DOHH2 (cell line): ENCODE results near the gene ALG5.

Source experiments
- H3F3A ChIP-seq: fragments of 200-600 bp; sonication (generic), shearing (Covaris generic); 2 replicates; pipeline ENCODE4 v1.6.0; 2016; ENCODE audit warnings: antibody characterized with exemption, mild to moderate bottlenecking; ENCODE audit not compliant: control insufficient read depth, insufficient read depth
- H3K27ac ChIP-seq: fragments of 200-600 bp; sonication (generic); 2 replicates; pipeline ENCODE4 v1.5.1; 2014; ENCODE audit warnings: low read depth, mild to moderate bottlenecking, low read length, moderate library complexity
- H3K27me3 ChIP-seq: fragments of 200-600 bp; sonication (generic); 2 replicates; pipeline ENCODE4 v1.6.1; 2014; ENCODE audit warnings: mild to moderate bottlenecking, low read length, mixed read lengths; ENCODE audit not compliant: control insufficient read depth
- H3K36me3 ChIP-seq: fragments of 200-600 bp; sonication (generic); 2 replicates; pipeline ENCODE4 v1.6.1; 2014; ENCODE audit warnings: mild to moderate bottlenecking, low read length, moderate library complexity, mixed read lengths; ENCODE audit not compliant: control insufficient read depth
- H3K4me1 ChIP-seq: fragments of 200-600 bp; sonication (generic); 2 replicates; pipeline ENCODE4 v1.6.1; 2014; ENCODE audit warnings: mild to moderate bottlenecking, low read length, mixed read lengths; ENCODE audit not compliant: control insufficient read depth
- H3K4me2 ChIP-seq: fragments of 200-600 bp; sonication (generic); 2 replicates; pipeline ENCODE4 v1.6.0; 2014; ENCODE audit warnings: mild to moderate bottlenecking, low read length, moderate library complexity
- H3K4me3 ChIP-seq: fragments of 200-600 bp; sonication (generic); 2 replicates; pipeline ENCODE4 v1.5.1; 2014; ENCODE audit warnings: mild to moderate bottlenecking, low read length, mixed read lengths
- H3K79me2 ChIP-seq: fragments of 200-600 bp; sonication (generic); 2 replicates; pipeline ENCODE4 v1.6.1; 2014; ENCODE audit warnings: mild to moderate bottlenecking, low read length, mixed read lengths; ENCODE audit not compliant: control insufficient read depth
- H3K9me2 ChIP-seq: fragments of 200-600 bp; sonication (generic); replicated peaks from 2 replicates; pipeline ENCODE4 v1.6.1; 2014; ENCODE audit warnings: mild to moderate bottlenecking, low read length, mixed read lengths; ENCODE audit not compliant: control insufficient read depth
- H3K9me3 ChIP-seq: fragments of 200-600 bp; sonication (generic); 2 replicates; pipeline ENCODE4 v1.6.1; 2014; ENCODE audit warnings: antibody characterized with exemption, low read length, mixed read lengths; ENCODE audit not compliant: control insufficient read depth, insufficient read depth
- H4K20me1 ChIP-seq: fragments of 200-600 bp; sonication (generic); 2 replicates; pipeline ENCODE4 v1.6.0; 2014; ENCODE audit warnings: low read depth, mild to moderate bottlenecking, antibody characterized with exemption, low read length, moderate library complexity; ENCODE audit not compliant: control insufficient read depth, insufficient read depth
- CTCF ChIP-seq: fragments of 200-600 bp; sonication (generic); IDR thresholded peaks from one replicate; pipeline ENCODE4 v1.5.1; 2014; ENCODE audit warnings: antibody characterized with exemption, mild to moderate bottlenecking, low read depth, low read length; ENCODE audit not compliant: poor library complexity, severe bottlenecking
- EZH2phosphoT487 ChIP-seq: fragments of 200-600 bp; sonication (generic); IDR thresholded peaks from 2 replicates; pipeline ENCODE4 v1.6.1; 2017; ENCODE audit warnings: borderline replicate concordance, mild to moderate bottlenecking, antibody characterized with exemption, low read length, moderate library complexity, mixed read lengths

The ALG5 gene

GRCh38 chr13:36915106-36915505 is 84.0 kb downstream of the ALG5 start:
- Histone ChIP-seq H3K9me3 (no peaks in the 10 kb centered on the region), H3F3A (no peaks in the 10 kb centered on the region), H4K20me1 (no peaks in the 10 kb centered on the region), H3K27me3 (peaks cover 42% of the 10 kb centered on the region), H3K4me3 (no peak overlapping the region), H3K4me1 (peaks cover 4% of the 10 kb centered on the region), H3K4me2 (no peak overlapping the region), H3K79me2 (no peaks in the 10 kb centered on the region), H3K27ac (no peak overlapping the region), H3K36me3 (no peaks in the 10 kb centered on the region), H3K9me2 (no peaks in the 10 kb centered on the region)
- TF ChIP-seq EZH2phosphoT487 (no peak), CTCF (no peak)

DNA sequence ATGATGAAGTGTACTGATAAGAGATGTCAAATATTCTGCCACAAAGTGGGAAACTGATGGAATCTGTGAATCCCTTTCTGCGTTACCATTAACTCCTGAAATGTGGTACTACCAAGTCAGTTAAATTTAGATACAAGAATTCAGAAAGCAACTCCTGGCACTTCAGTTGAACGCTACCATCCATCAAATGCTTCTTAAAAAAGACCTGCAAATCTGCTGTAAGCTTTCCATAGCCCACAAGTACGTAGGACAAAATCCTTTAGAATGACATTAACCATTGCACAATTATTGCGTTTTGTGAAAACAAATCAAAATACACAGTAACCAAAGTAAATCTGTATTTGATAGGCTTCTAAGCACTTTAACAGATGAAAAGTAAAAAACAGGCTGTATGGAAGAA is 84.5 kb downstream of the ALG5 start:
- no peaks in the 10 kb centered on the region for H4K20me1 ChIP-seq
- H3F3A ChIP-seq, result no peaks in the 10 kb centered on the region
- H3K79me2 ChIP-seq, result no peaks in the 10 kb centered on the region
- H3K4me1 ChIP-seq, result peaks cover 4% of the 10 kb centered on the region
- peaks cover 42% of the 10 kb centered on the region for H3K27me3 ChIP-seq
- no peaks in the 10 kb centered on the region for H3K9me3 ChIP-seq
- H3K4me2 ChIP-seq, result no peak overlapping the region
- H3K4me3 ChIP-seq, result no peak overlapping the region
- TF ChIP-seq CTCF (no peak), EZH2phosphoT487 (no peak)
- no peaks in the 10 kb centered on the region for H3K9me2 ChIP-seq
- no peaks in the 10 kb centered on the region for H3K36me3 ChIP-seq
- no peak overlapping the region for H3K27ac ChIP-seq

DNA sequence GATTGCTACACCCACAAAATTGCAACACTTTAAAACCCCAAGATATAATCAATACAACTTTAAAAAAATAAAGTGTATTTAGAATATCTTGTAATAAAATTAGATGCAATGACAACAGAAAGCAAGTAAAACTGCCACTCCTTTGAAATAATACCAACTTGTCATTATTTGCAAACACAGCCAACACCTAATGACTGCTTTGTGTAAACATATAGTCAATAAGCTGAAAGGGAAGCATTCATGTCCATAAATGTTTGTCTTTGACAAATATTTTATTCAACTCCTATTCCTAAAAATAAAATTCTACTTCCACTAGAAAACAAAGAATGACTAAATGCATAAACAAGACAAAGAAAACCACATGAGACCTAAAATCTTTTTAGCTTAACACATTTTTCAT is 85.7 kb downstream of the ALG5 start:
- H3K27me3 ChIP-seq, result peaks cover 31% of the 10 kb centered on the region
- no peaks in the 10 kb centered on the region for H3F3A ChIP-seq
- no peak for TF ChIP-seq CTCF
- TF ChIP-seq EZH2phosphoT487, result no peak
- H3K9me3 ChIP-seq, result no peaks in the 10 kb centered on the region
- H3K27ac ChIP-seq, result no peak overlapping the region
- H3K4me3 ChIP-seq, result no peak overlapping the region
- no peaks in the 10 kb centered on the region for H3K9me2 ChIP-seq
- no peak overlapping the region for H3K4me2 ChIP-seq
- H3K4me1 ChIP-seq, result peaks cover 7% of the 10 kb centered on the region
- H4K20me1 ChIP-seq, result no peaks in the 10 kb centered on the region
- no peaks in the 10 kb centered on the region for H3K36me3 ChIP-seq
- no peaks in the 10 kb centered on the region for H3K79me2 ChIP-seq

GRCh38 chr13:36912973-36913372 is 86.2 kb downstream of the ALG5 start:
- TF ChIP-seq EZH2phosphoT487 (no peak), CTCF (no peak)

More at GRCh38 chr13:36912973-36913372, 86.2 kb downstream of the ALG5 start:
- no peaks in the 10 kb centered on the region for H3K9me2 ChIP-seq
- no peaks in the 10 kb centered on the region for H3K9me3 ChIP-seq
- no peak overlapping the region for H3K4me3 ChIP-seq
- H3K27me3 ChIP-seq, result peaks cover 26% of the 10 kb centered on the region
- no peaks in the 10 kb centered on the region for H3F3A ChIP-seq
- H3K27ac ChIP-seq, result no peak overlapping the region
- H3K4me2 ChIP-seq, result no peak overlapping the region
- H3K4me1 ChIP-seq, result peaks cover 12% of the 10 kb centered on the region
- no peaks in the 10 kb centered on the region for H3K79me2 ChIP-seq
- no peaks in the 10 kb centered on the region for H3K36me3 ChIP-seq
- no peaks in the 10 kb centered on the region for H4K20me1 ChIP-seq
